Keratinocyte (primary cell): ENCODE results near the gene CIART.

Source experiments
- EZH2 ChIP-seq: IDR thresholded peaks from one replicate; pipeline ENCODE4 v1.6.1; 2012; ENCODE audit warnings: inconsistent platforms, mild to moderate bottlenecking, low read length, moderate library complexity
- TF ChIP-seq, protein P1 (sequence below), 3 experiments: IDR thresholded peaks in 1 of 3; conservative IDR thresholded peaks in 1 of 3; optimal IDR thresholded peaks in 1 of 3; 2 replicates in 2 of 3; 3 replicates in 1 of 3; pipeline versions ENCODE3 to v1.5.1; 2011; ENCODE audit warnings: low read length in 3 of 3, mild to moderate bottlenecking in 3 of 3, moderate library complexity in 2 of 3, control low read depth in 1 of 3, inconsistent platforms in 1 of 3; ENCODE audit not compliant: insufficient read depth in 2 of 3; ENCODE audit errors: extremely low read depth in 1 of 3

DNA sequence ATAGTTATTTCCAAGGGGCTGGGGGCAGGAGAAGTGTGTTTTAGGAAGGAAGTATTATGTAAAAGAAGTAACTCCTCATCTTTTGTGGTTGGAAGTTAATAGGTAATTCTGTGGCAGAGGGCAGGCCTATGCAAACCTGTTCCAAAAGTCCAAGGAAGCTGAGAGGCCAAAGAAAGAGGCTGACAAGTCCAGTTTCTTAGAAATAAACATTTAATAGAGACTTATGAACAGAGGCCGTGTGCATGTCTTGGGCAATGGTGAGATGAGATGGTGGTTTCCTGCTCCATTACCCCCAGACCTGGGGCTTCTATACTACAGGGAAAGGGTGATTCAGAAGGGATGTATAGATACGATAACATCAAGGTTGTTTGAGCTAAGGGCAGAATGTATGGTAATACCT is 32.4 kb upstream of the CIART start:
- TF ChIP-seq, protein P1, sequence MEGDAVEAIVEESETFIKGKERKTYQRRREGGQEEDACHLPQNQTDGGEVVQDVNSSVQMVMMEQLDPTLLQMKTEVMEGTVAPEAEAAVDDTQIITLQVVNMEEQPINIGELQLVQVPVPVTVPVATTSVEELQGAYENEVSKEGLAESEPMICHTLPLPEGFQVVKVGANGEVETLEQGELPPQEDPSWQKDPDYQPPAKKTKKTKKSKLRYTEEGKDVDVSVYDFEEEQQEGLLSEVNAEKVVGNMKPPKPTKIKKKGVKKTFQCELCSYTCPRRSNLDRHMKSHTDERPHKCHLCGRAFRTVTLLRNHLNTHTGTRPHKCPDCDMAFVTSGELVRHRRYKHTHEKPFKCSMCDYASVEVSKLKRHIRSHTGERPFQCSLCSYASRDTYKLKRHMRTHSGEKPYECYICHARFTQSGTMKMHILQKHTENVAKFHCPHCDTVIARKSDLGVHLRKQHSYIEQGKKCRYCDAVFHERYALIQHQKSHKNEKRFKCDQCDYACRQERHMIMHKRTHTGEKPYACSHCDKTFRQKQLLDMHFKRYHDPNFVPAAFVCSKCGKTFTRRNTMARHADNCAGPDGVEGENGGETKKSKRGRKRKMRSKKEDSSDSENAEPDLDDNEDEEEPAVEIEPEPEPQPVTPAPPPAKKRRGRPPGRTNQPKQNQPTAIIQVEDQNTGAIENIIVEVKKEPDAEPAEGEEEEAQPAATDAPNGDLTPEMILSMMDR (optimal IDR thresholded peaks at IDR 0.05 in 1 of 3, IDR thresholded peaks at IDR 0.05 in 1 of 3, conservative IDR thresholded peaks at IDR 0.05 in 1 of 3; ENCODE audit: extremely low read depth in 1 of 3, insufficient read depth in 2 of 3, low read length in 3 of 3): no peak
- no peak for TF ChIP-seq EZH2
